Mammary epithelial cell (primary cell): ENCODE data around the gene AP1M1.

ENCODE experiments used
- EZH2 ChIP-seq: IDR thresholded peaks from 2 replicates; pipeline ENCODE4 v1.6.1; 2012; ENCODE audit warnings: low read length, inconsistent platforms, borderline replicate concordance
- TF ChIP-seq, protein P1 (sequence below), 2 donors: IDR thresholded peaks in 1 of 2; conservative IDR thresholded peaks in 1 of 2; 2 replicates each; pipeline ENCODE4 v1.5.1; 2011 to 2012; ENCODE audit warnings: inconsistent platforms in 2 of 2, low read length in 2 of 2, mild to moderate bottlenecking in 2 of 2, control low read depth in 1 of 2, low read depth in 1 of 2; ENCODE audit not compliant: insufficient read depth in 1 of 2; ENCODE audit errors: extremely low read depth in 1 of 2

DNA sequence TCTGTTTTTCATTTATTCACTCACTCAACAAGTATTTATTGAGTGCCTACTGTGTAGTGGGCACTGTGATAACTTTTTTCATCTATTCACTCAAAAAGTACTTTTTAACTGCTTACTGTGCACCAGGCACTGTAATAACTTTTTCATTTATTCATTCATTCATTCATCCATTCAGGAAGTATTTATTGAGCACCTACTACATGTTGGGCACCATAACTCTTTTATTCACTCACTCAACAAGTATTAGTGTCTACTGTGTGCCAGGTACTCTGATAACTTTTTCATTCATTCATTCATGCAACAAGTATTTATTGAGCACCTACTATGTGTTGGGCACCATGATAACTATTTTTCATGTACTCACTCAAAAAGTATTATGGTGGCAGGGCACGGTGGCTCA is 31.3 kb upstream of the AP1M1 start:
- TF ChIP-seq, protein P1, sequence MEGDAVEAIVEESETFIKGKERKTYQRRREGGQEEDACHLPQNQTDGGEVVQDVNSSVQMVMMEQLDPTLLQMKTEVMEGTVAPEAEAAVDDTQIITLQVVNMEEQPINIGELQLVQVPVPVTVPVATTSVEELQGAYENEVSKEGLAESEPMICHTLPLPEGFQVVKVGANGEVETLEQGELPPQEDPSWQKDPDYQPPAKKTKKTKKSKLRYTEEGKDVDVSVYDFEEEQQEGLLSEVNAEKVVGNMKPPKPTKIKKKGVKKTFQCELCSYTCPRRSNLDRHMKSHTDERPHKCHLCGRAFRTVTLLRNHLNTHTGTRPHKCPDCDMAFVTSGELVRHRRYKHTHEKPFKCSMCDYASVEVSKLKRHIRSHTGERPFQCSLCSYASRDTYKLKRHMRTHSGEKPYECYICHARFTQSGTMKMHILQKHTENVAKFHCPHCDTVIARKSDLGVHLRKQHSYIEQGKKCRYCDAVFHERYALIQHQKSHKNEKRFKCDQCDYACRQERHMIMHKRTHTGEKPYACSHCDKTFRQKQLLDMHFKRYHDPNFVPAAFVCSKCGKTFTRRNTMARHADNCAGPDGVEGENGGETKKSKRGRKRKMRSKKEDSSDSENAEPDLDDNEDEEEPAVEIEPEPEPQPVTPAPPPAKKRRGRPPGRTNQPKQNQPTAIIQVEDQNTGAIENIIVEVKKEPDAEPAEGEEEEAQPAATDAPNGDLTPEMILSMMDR (conservative IDR thresholded peaks at IDR 0.05 in 1 of 2, IDR thresholded peaks at IDR 0.05 in 1 of 2; ENCODE audit: extremely low read depth in 1 of 2, insufficient read depth in 1 of 2, low read depth in 1 of 2, low read length in 2 of 2) = no peak
- TF ChIP-seq EZH2 = no peak
